Measurements from ENCODE around the gene UMAD1. TPM values are rescaled to one million over a fixed set of nuclear protein-coding genes. Genes with fewer than 3 reads are reported as not detected.

The UMAD1 gene
- total RNA-seq, 1 donor from 2014 or later: 11.3 TPM

GRCh38 chr7:7783001-7783400 lies 142.4 kb downstream of the UMAD1 start:
- TF ChIP-seq CTCF (IDR thresholded peaks at IDR 0.05; ENCODE audit: insufficient read depth, low read length, severe bottlenecking): no peak
- Histone ChIP-seq H3K27me3 (ENCODE audit: control insufficient read depth, insufficient read depth, low read length) (no peaks in the 10 kb centered on the region), H3K36me3 (ENCODE audit: control insufficient read depth, insufficient read depth, low read length) (no peaks in the 10 kb centered on the region), H3K4me3 (ENCODE audit: low read depth, low read length) (no peak overlapping the region)
- DNase-seq (ENCODE audit: low read depth) (no peak), FAIRE-seq (no peak)

- Histone ChIP-seq H3K27me3 (ENCODE audit: control insufficient read depth, insufficient read depth, low read length) (no peaks in the 10 kb centered on the region), H3K4me3 (ENCODE audit: low read depth, low read length) (no peak overlapping the region), H3K36me3 (ENCODE audit: control insufficient read depth, insufficient read depth, low read length) (no peaks in the 10 kb centered on the region)
- TF ChIP-seq CTCF (IDR thresholded peaks at IDR 0.05; ENCODE audit: insufficient read depth, low read length, severe bottlenecking): no peak
- FAIRE-seq (no peak), DNase-seq (ENCODE audit: low read depth) (no peak)
Measured at GRCh38 chr7:7785344-7785973, 144.9 kb downstream of the UMAD1 start.

DNA sequence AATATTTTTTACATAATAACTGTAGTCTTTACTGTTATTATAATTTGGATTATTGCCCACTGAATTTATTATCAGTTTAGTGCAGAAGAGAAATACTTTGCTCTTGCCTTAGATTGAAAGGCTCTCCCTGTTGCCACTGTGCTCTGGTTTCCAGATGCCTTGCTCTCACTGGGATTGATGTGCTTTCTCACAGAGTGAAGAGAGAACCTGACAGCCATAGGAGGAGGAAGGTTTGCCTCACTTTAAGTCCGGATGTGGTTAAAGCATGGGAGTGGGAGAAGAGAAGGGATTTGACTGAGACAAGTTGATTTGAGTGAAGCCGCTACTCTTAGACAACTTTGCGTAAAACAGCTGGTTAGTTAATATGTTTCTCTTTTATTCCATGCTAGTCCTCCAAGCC lies 146.0 kb downstream of the UMAD1 start:
- TF ChIP-seq CTCF (IDR thresholded peaks at IDR 0.05; ENCODE audit: insufficient read depth, low read length, severe bottlenecking): no peak
- H3K27me3 ChIP-seq (ENCODE audit: control insufficient read depth, insufficient read depth, low read length): no peaks in the 10 kb centered on the region
- no peaks in the 10 kb centered on the region for H3K36me3 ChIP-seq (ENCODE audit: control insufficient read depth, insufficient read depth, low read length)
- no peak for DNase-seq (ENCODE audit: low read depth)
- FAIRE-seq: no peak
- H3K4me3 ChIP-seq (ENCODE audit: low read depth, low read length): no peak overlapping the region

DNA sequence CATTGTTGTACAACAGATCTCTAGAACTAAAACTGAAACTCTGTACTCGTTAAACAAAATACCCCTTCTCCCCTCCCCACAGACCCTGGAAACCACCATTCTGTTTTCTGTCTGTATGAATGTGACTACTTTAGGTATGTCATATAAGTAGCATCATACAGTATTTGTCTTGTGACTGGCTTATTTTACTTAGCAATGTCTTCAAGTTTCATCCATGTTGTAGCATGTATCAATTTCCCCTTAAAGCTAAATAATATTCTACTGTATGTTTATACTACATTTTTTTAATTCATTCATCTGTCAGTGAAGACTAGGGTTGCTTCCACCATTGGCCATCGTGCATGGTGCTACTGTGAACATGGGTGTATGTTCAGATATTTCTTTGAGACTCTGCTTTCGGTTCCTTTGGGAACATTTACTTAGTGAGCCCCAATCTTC lies 149.0 kb downstream of the UMAD1 start:
- DNase-seq (ENCODE audit: low read depth) (no peak), FAIRE-seq (no peak)
- TF ChIP-seq CTCF (IDR thresholded peaks at IDR 0.05; ENCODE audit: insufficient read depth, low read length, severe bottlenecking): no peak
- no peaks in the 10 kb centered on the region for H3K36me3 ChIP-seq (ENCODE audit: control insufficient read depth, insufficient read depth, low read length)
- no peak overlapping the region for H3K4me3 ChIP-seq (ENCODE audit: low read depth, low read length)
- H3K27me3 ChIP-seq (ENCODE audit: control insufficient read depth, insufficient read depth, low read length): no peaks in the 10 kb centered on the region

GRCh38 chr7:7790041-7790741 lies 149.6 kb downstream of the UMAD1 start:
- DNase-seq (ENCODE audit: low read depth): peak; percentile 59
- TF ChIP-seq CTCF (IDR thresholded peaks at IDR 0.05; ENCODE audit: insufficient read depth, low read length, severe bottlenecking): no peak
- Histone ChIP-seq H3K27me3 (ENCODE audit: control insufficient read depth, insufficient read depth, low read length) (no peaks in the 10 kb centered on the region), H3K4me3 (ENCODE audit: low read depth, low read length) (no peak overlapping the region), H3K36me3 (ENCODE audit: control insufficient read depth, insufficient read depth, low read length) (no peaks in the 10 kb centered on the region)
- FAIRE-seq: no peak
